Activated CD4-positive, alpha-beta memory T cell treated with anti-CD3 and anti-CD28 coated beads, Interleukin-2, amount 10 ng/mL, durations not matched to agents 7 days and 5 days (primary cell): Measurements from ENCODE around the gene TRPM8. TPM values are rescaled to one million over a fixed set of nuclear protein-coding genes. Genes with fewer than 3 reads are reported as not detected.
A peak's percentile ranks its signal among the peaks of the same experiment; 100 is the strongest.
"Not testable (repeated sequence)": the region's sequence is repeated elsewhere in the genome, so short reads cannot be mapped to it uniquely, and the experiment has no call there.

ENCODE experiments used
- CTCF ChIA-PET: fragments of 350-600 bp; sonication (Branson Sonifier 250); formaldehyde crosslinking; loops from one replicate; lab custom pipeline; 2021; ENCODE audit warnings: antibody characterized with exemption, inconsistent platforms; lab: Charles Lee
- POLR2A ChIA-PET: fragments of 350-600 bp; sonication (Branson Sonifier 250); formaldehyde crosslinking; loops from one replicate; lab custom pipeline; 2021; ENCODE audit warnings: antibody characterized with exemption; lab: Charles Lee
- DNase-seq: peaks from one replicate; pipeline ENCODE4 v3.0.0-alpha.2; 2020
- H3K27ac Mint-ChIP-seq: one replicate; pipeline ENCODE4 v1.8.0; 2021; ENCODE audit warnings: mild to moderate bottlenecking, mixed read lengths
- H3K27me3 Mint-ChIP-seq: one replicate; pipeline ENCODE4 v1.8.0; 2021; ENCODE audit warnings: mixed read lengths
- H3K36me3 Mint-ChIP-seq: one replicate; pipeline ENCODE4 v1.8.0; 2021; ENCODE audit warnings: low read depth, mixed read lengths
- H3K4me1 Mint-ChIP-seq: one replicate; pipeline ENCODE4 v1.8.0; 2021; ENCODE audit warnings: mixed read lengths
- H3K4me3 Mint-ChIP-seq: one replicate; pipeline ENCODE4 v1.8.0; 2021; ENCODE audit warnings: mild to moderate bottlenecking, mixed read lengths
- H3K9me3 Mint-ChIP-seq: one replicate; pipeline ENCODE4 v1.8.0; 2021; ENCODE audit warnings: mixed read lengths
- total RNA-seq, 2 experiments: library from RNA; stranded (reverse); gene quantifications; one replicate each; pipeline ENCODE4 v1.2.3, GENCODE V29; 2021

TRPM8 gene
- not detected for total RNA-seq

- Mint-ChIP-seq H3K27me3 (peaks cover 27% of the 10 kb centered on the region), H3K36me3 (no peaks in the 10 kb centered on the region), H3K27ac (no peak within 1 kb of the TSS), H3K4me3 (no peak within 1 kb of the TSS), H3K4me1 (peaks cover 13% of the 10 kb centered on the region), H3K9me3 (no peaks in the 10 kb centered on the region)
- ChIA-PET POLR2A (interaction anchor here (0.7 kb wide), 1 partner anchor 9 kb away, joined by 4 read pairs; no protein-coding TSS in a partner anchor), CTCF (interaction anchor here (1.5 to 1.6 kb wide), 2 partner anchors 10 to 11 kb away, joined by 3 to 5 read pairs; no protein-coding TSS in a partner anchor)
- no peak for DNase-seq
Measured at GRCh38 chr2:233917116-233917515, at the start of gene TRPM8. Gene TRPM8 (plus strand): TSS chr2:233917373. CDS start chr2:233926538, 9,165 bp downstream.

DNA sequence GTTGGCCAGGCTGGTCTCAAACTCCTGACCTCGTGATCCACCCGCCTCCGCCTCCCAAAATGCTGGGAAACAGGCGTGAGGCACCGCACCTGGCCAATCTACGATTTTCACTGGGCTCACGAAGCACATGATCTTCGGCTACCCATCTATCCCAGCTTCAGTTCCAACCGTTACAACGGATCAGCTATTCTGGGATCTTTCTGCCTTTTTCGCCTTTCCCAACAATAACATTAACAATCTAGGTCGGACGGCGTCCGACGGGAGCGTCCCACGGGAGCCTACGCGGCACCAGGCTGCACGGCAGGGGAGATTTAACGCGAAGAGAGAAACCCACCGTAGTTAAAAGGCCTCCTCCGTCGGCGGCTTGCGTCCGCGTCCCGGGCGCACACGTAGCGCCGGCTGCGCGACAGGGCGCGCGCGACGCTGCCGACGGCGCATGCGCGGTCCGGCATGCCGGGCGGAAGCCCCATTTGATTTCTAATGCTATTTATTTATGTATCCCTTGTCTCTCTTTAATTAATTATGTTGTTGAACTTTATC, 49.1 kb upstream of the TRPM8 start, which contains the start of gene MSL3B:
MSL3B (minus strand) TSS at position 394 of the 540 bp plus-strand sequence.
- peaks cover 21% of the 10 kb centered on the region for H3K36me3 Mint-ChIP-seq
- POLR2A ChIA-PET, result interaction anchor here (1.4 to 1.7 kb wide), 2 partner anchors 14 to 26 kb away, joined by 5 to 9 read pairs; partner anchors contain the start of gene HJURP
- peak; percentile 63 for DNase-seq
- H3K4me3 Mint-ChIP-seq, result peak within 1 kb of the TSS; percentile 79
- H3K4me1 Mint-ChIP-seq, result peaks cover 25% of the 10 kb centered on the region
- CTCF ChIA-PET, result interaction anchor here (2.7 kb wide), 1 partner anchor 10 kb away, joined by 16 read pairs; no protein-coding TSS in a partner anchor
- peaks cover 10% of the 10 kb centered on the region for H3K9me3 Mint-ChIP-seq
- peaks cover 25% of the 10 kb centered on the region for H3K27me3 Mint-ChIP-seq
- H3K27ac Mint-ChIP-seq, result peak within 1 kb of the TSS; percentile 9

DNA sequence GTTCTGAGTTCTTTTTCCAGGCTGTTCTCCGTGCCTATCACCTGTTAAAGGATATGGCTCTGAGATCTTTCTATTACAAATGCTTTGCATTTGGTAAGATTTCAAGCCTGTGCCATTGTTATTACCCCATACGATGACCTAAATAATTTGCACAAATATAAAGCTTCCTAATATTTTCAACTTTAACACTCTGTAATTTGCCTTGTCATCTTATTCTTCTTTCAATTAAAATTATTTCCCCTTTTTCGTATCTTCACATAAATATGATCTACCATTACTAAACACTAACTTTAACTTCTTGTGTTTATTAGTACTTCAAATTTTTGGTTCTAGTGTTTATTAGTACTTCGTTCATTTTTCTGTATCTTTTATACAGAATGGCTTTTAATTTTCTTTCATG, 45.7 kb upstream of the TRPM8 start:
- no peak overlapping the region for H3K27ac Mint-ChIP-seq
- peaks cover 16% of the 10 kb centered on the region for H3K4me1 Mint-ChIP-seq
- H3K9me3 Mint-ChIP-seq, result peaks cover 10% of the 10 kb centered on the region
- DNase-seq, result no peak
- H3K27me3 Mint-ChIP-seq, result peaks cover 37% of the 10 kb centered on the region
- ChIA-PET CTCF (interaction anchor here (2.2 kb wide), 1 partner anchor 14 kb away, joined by 7 read pairs; no protein-coding TSS in a partner anchor), POLR2A (interaction anchor here (1.2 to 1.3 kb wide), 2 partner anchors 17 to 24 kb away, joined by 3 read pairs; partner anchors contain the start of gene HJURP)
- peaks cover 18% of the 10 kb centered on the region for H3K36me3 Mint-ChIP-seq
- no peak overlapping the region for H3K4me3 Mint-ChIP-seq

DNA sequence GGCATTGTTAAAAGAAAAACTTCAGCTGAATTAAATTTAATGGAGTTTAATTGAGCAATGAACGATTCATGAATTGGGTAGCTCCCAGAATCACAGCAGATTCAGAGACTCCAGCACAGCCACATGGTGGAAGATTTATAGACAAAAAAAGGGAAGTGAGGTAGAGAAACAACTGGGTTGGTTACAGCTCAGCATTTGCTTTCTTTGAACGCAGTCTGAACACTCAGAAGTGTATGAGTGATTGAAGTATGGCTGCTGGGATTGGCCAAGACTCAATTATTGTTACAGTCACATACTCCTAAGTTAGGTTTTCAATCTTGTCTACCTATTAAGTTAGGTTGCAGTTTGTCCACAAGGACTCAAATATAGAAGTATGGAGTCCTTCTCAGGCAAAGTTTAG, 45.0 kb upstream of the TRPM8 start:
- H3K4me3 Mint-ChIP-seq, H3K27ac Mint-ChIP-seq, DNase-seq: not testable (repeated sequence)
- H3K9me3 Mint-ChIP-seq, result peaks cover 10% of the 10 kb centered on the region
- ChIA-PET POLR2A (interaction anchor here (1.2 to 1.3 kb wide), 2 partner anchors 18 to 24 kb away, joined by 3 read pairs; partner anchors contain the start of gene HJURP), CTCF (interaction anchor here (2.2 kb wide), 1 partner anchor 15 kb away, joined by 7 read pairs; no protein-coding TSS in a partner anchor)
- H3K27me3 Mint-ChIP-seq, result peaks cover 39% of the 10 kb centered on the region
- H3K36me3 Mint-ChIP-seq, result peaks cover 11% of the 10 kb centered on the region
- H3K4me1 Mint-ChIP-seq, result peaks cover 12% of the 10 kb centered on the region

GRCh38 chr2:233882353-233882752, 34.8 kb upstream of the TRPM8 start:
- ChIA-PET POLR2A (no interaction called here), CTCF (no interaction called here)
- Mint-ChIP-seq H3K27me3 (peaks cover 36% of the 10 kb centered on the region), H3K36me3 (peaks cover 7% of the 10 kb centered on the region), H3K9me3 (peaks cover 16% of the 10 kb centered on the region), H3K4me3 (no peak overlapping the region), H3K4me1 (no peaks in the 10 kb centered on the region), H3K27ac (no peak overlapping the region)
- no peak for DNase-seq

- Mint-ChIP-seq H3K36me3 (no peaks in the 10 kb centered on the region), H3K4me1 (no peaks in the 10 kb centered on the region), H3K27ac (no peak overlapping the region), H3K27me3 (peaks cover 24% of the 10 kb centered on the region), H3K4me3 (no peak overlapping the region), H3K9me3 (no peaks in the 10 kb centered on the region)
- no peak for DNase-seq
- POLR2A ChIA-PET, result no interaction called here
- CTCF ChIA-PET, result interaction anchor here (1.0 kb wide), 1 partner anchor 14 kb away, joined by 3 read pairs; no protein-coding TSS in a partner anchor
Measured at GRCh38 chr2:233892793-233893192, 24.4 kb upstream of the TRPM8 start.

DNA sequence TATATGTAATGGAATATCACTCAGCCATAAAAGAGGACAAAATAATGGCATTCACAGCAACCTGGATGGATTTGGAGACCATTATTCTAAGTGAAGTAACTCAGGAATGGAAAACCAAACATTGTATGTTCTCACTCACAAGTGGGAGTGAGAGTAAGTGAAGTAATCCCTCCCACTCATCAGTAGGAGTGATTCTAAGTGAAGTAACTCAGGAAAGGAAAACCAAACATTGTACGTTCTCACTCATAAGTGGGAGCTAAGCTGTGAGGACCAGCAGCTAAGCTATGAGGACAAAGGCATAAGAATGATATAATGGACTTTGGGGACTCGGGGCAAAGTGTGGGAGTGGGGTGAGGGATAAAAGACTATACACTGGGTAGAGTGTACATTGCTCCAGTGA, 20.9 kb upstream of the TRPM8 start:
- H3K27ac Mint-ChIP-seq, H3K4me1 Mint-ChIP-seq, H3K9me3 Mint-ChIP-seq, H3K36me3 Mint-ChIP-seq, DNase-seq, CTCF ChIA-PET, POLR2A ChIA-PET, H3K4me3 Mint-ChIP-seq: not testable (repeated sequence)
- H3K27me3 Mint-ChIP-seq, result peaks cover 13% of the 10 kb centered on the region

- no peak for DNase-seq
- CTCF ChIA-PET, result no interaction called here
- Mint-ChIP-seq H3K4me3 (no peak overlapping the region), H3K4me1 (peaks cover 4% of the 10 kb centered on the region), H3K36me3 (no peaks in the 10 kb centered on the region), H3K9me3 (peaks cover 2% of the 10 kb centered on the region), H3K27me3 (peaks cover 5% of the 10 kb centered on the region), H3K27ac (no peak overlapping the region)
- POLR2A ChIA-PET, result no interaction called here
Measured at GRCh38 chr2:233901367-233901766, 15.8 kb upstream of the TRPM8 start.

DNA sequence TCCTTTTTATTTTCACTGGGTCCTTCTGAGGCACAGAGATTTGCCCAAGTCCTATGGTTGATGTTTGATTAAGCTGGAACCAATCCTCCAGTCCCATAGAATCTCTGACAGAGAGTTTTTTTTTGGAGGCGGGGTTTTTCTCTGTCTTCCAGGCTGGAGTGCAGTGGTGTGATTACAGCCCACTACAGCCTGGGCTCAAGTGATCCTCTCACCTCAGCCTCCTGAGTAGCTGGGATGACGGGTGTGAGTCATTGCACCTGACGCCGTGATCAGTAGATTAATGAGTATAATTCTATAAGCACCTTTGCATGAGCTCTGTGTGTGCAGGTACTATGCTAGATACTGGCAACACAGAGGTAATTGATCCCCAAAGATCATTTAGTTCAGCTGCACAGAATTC, 15.3 kb upstream of the TRPM8 start:
- H3K36me3 Mint-ChIP-seq, result no peaks in the 10 kb centered on the region
- no peak overlapping the region for H3K27ac Mint-ChIP-seq
- ChIA-PET POLR2A (no interaction called here), CTCF (no interaction called here)
- peaks cover 5% of the 10 kb centered on the region for H3K27me3 Mint-ChIP-seq
- no peak overlapping the region for H3K4me3 Mint-ChIP-seq
- no peak for DNase-seq
- H3K9me3 Mint-ChIP-seq, result peaks cover 3% of the 10 kb centered on the region
- H3K4me1 Mint-ChIP-seq, result peaks cover 4% of the 10 kb centered on the region

- CTCF ChIA-PET, result no interaction called here
- no peak for DNase-seq
- Mint-ChIP-seq H3K36me3 (no peaks in the 10 kb centered on the region), H3K27ac (no peak overlapping the region), H3K4me1 (no peaks in the 10 kb centered on the region), H3K27me3 (peaks cover 6% of the 10 kb centered on the region), H3K4me3 (no peak overlapping the region), H3K9me3 (peaks cover 3% of the 10 kb centered on the region)
- POLR2A ChIA-PET, result no interaction called here
Measured at GRCh38 chr2:233905945-233906344, 11.2 kb upstream of the TRPM8 start.

- no peak overlapping the region for H3K27ac Mint-ChIP-seq
- H3K36me3 Mint-ChIP-seq, result no peaks in the 10 kb centered on the region
- no peak for DNase-seq
- CTCF ChIA-PET, result no interaction called here
- POLR2A ChIA-PET, result no interaction called here
- no peak overlapping the region for H3K4me3 Mint-ChIP-seq
- H3K27me3 Mint-ChIP-seq, result peaks cover 13% of the 10 kb centered on the region
- peaks cover 3% of the 10 kb centered on the region for H3K9me3 Mint-ChIP-seq
- H3K4me1 Mint-ChIP-seq, result no peaks in the 10 kb centered on the region
Measured at GRCh38 chr2:233907627-233908026, 9.5 kb upstream of the TRPM8 start.

DNA sequence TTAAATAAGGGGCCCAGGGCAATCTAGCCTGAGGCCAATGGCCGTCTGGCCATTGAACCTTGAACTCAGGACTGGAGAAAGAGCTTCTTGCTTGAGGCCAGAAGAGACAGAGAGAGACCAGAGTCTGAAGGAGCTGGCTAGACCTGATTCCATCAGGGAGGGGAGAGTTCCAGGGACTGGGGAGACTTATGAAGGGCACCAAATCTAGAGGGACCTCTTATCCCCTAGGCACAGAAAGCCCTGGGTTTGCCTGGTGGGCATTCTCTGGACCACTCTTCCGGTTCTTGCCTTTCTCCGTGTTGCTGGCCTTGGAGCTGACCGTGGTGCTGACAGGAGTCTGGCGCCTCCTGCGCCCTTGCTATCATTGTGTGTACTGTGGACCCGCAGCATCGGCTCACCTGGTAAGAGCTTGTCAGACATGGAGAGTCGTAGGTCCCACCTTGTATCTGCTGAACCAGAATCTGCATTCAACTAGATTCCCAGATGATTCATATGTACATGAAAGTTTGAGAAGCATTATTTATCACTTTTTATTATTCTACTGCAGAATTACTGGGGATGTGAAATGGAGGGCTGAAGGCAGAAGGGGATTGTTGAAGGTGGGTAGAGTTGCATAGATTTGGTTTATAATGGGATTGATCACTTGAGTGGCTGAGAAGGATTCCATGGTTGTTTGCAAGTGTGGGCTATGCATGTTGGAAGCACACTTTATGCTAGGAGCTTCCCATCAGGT, 4.3 kb upstream of the TRPM8 start:
- no peaks in the 10 kb centered on the region for H3K36me3 Mint-ChIP-seq
- H3K27me3 Mint-ChIP-seq, result peaks cover 29% of the 10 kb centered on the region
- H3K9me3 Mint-ChIP-seq, result no peaks in the 10 kb centered on the region
- CTCF ChIA-PET, result no interaction called here
- peak; percentile 41 for DNase-seq
- no peaks in the 10 kb centered on the region for H3K4me1 Mint-ChIP-seq
- H3K4me3 Mint-ChIP-seq, result no peak overlapping the region
- no peak overlapping the region for H3K27ac Mint-ChIP-seq
- POLR2A ChIA-PET, result interaction anchor here (0.6 kb wide), 1 partner anchor 8 kb away, joined by 3 read pairs; no protein-coding TSS in a partner anchor

DNA sequence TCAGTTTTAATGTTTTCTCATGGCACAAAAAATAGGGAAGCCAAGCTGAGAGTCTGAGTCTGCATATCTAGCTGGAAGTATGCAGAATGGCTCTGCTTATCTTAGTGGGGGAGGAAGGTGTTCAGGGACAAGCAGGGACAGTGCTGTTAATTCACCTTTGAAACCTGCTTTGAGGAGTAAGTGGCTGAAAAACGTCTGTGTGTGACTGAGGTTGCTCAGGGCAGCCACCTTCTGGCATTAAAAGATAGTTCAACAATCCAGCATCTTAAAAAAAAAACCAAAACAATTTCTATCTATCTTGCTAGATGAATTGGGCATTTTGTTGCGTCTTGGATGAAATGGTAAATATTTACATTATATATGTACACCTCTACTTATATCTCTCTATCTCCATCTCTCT, 2.0 kb upstream of the TRPM8 start:
- Mint-ChIP-seq H3K27me3 (peaks cover 34% of the 10 kb centered on the region), H3K27ac (no peak overlapping the region), H3K4me3 (no peak overlapping the region), H3K4me1 (peaks cover 6% of the 10 kb centered on the region), H3K36me3 (no peaks in the 10 kb centered on the region), H3K9me3 (no peaks in the 10 kb centered on the region)
- no peak for DNase-seq
- POLR2A ChIA-PET, result interaction anchor here (0.6 kb wide), 1 partner anchor 174 kb away, joined by 4 read pairs; no protein-coding TSS in a partner anchor
- CTCF ChIA-PET, result no interaction called here
